ENCODE data around the gene LGI1.

Gene LGI1

GRCh38 chr10:93757801-93758507 lies at the start of gene LGI1:
Gene LGI1 (plus strand): TSS chr10:93757936. CDS start chr10:93758145, 209 bp downstream.
- Mint-ChIP-seq H3K9me3 (no peaks in the 10 kb centered on the region), H3K4me3 (no peak within 1 kb of the TSS), H3K27ac (no peak within 1 kb of the TSS), H3K4me1 (no peaks in the 10 kb centered on the region), H3K27me3 (peaks cover 32% of the 10 kb centered on the region), H3K36me3 (no peaks in the 10 kb centered on the region)
- DNase-seq: no peak
- CTCF ChIA-PET: no interaction called here

DNA sequence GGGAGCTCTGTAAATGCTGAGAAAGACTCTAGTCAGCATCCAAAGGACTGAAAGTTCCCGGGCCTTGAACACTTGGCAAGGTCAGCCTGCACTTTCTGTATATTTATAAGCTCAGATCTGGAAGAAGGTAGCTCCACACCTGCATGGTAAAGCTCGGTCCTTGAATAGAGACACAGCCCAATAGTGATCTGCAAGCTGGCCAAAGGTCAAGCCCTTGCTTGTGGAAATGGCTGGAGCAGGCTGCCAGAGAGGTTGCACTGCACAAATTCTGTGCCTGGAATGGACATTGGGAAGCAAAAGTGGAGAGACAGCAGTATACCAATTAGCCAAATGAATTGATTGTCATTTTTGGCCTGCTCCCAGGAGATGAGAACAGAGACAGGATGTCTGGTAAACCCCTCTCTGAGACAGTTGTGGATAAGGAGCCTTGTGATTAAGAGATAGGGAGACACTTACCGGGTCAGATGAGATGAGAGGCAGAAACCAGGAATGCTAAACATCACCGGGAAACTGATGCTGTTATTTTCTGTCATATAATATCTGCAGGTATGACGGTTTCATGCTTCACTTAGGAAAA lies 47.3 kb upstream of the LGI1 start:
- no peak for DNase-seq
- Mint-ChIP-seq H3K36me3 (no peaks in the 10 kb centered on the region), H3K4me3 (no peak overlapping the region), H3K27ac (no peak overlapping the region), H3K9me3 (no peaks in the 10 kb centered on the region), H3K27me3 (no peaks in the 10 kb centered on the region), H3K4me1 (peaks cover 10% of the 10 kb centered on the region)
- CTCF ChIA-PET: interaction anchor here (0.6 kb wide), 1 partner anchor 1451 kb away, joined by 4 read pairs; no protein-coding TSS in a partner anchor

DNA sequence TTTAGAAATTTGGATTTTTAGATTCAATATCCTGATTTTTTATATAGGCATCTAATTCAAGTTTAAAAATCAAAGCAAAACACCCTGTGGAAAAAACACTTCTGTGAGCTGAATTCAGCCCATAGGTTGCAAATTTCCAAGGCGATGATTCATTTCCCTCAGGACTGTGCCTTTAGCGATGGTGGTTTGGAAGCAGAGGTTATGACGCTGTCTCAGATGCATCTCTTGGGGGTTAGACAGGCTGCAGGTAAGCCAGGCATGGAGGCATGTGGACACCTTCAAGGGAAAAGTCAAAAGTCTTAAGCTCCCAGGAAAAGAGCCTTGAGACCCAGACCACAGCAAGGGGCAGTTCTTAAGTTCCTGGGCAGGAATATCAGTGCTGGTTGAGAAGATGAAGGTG lies 45.8 kb upstream of the LGI1 start:
- H3K27ac Mint-ChIP-seq: no peak overlapping the region
- DNase-seq: no peak
- no peaks in the 10 kb centered on the region for H3K36me3 Mint-ChIP-seq
- no peak overlapping the region for H3K4me3 Mint-ChIP-seq
- CTCF ChIA-PET: no interaction called here
- H3K27me3 Mint-ChIP-seq: no peaks in the 10 kb centered on the region
- H3K4me1 Mint-ChIP-seq: peaks cover 10% of the 10 kb centered on the region
- no peaks in the 10 kb centered on the region for H3K9me3 Mint-ChIP-seq

GRCh38 chr10:93712593-93712992 lies 45.1 kb upstream of the LGI1 start:
- Mint-ChIP-seq H3K36me3 (no peaks in the 10 kb centered on the region), H3K9me3 (no peaks in the 10 kb centered on the region), H3K4me3 (no peak overlapping the region), H3K4me1 (peaks cover 5% of the 10 kb centered on the region), H3K27me3 (peaks cover 2% of the 10 kb centered on the region), H3K27ac (no peak overlapping the region)
- DNase-seq: no peak
- CTCF ChIA-PET: interaction anchor here (1.0 kb wide), 1 partner anchor 15 kb away, joined by 3 read pairs; no protein-coding TSS in a partner anchor

DNA sequence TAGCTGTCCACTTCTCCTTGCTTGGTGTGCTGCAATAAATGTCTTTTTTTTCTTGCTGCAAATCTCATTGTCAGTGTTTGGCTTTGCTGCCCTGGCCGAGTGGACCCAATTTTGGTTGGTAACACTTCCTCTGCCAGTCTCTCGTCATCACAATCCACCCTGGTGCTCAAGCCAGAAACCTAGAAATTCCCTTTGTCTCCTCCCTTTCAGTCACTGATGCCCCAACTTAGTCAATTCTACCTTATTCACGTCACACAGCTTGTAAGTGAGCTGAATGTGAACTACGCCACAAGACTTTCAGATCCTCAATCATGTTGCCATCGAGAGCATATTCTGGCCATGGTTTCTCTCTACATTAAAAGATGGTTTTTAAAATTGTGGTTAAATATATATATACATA lies 42.4 kb upstream of the LGI1 start:
- no peak for DNase-seq
- Mint-ChIP-seq H3K4me1 (no peaks in the 10 kb centered on the region), H3K27ac (no peak overlapping the region), H3K27me3 (peaks cover 20% of the 10 kb centered on the region), H3K9me3 (no peaks in the 10 kb centered on the region), H3K36me3 (no peaks in the 10 kb centered on the region), H3K4me3 (no peak overlapping the region)
- CTCF ChIA-PET: no interaction called here

DNA sequence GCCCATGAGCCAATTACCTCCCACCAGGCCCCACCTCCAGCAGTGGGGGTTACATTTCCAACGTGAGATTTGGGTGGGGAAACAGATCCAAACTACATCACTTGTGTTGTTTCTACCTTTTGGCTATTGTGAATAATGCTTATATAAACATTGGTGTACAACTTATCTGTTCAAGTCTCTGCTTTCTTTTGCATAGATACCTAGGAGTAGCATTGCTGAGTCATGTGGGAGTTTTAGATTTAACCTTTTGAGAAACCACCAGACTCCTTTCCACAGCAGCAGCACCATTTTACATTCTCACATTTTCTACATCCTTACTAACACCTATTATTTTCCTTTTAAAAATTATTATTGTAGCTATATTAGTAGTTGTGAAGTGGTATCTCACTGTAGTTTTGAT lies 41.0 kb upstream of the LGI1 start:
- Mint-ChIP-seq H3K9me3 (no peaks in the 10 kb centered on the region), H3K4me3 (no peak overlapping the region), H3K36me3 (no peaks in the 10 kb centered on the region), H3K27ac (no peak overlapping the region), H3K27me3 (peaks cover 20% of the 10 kb centered on the region), H3K4me1 (no peaks in the 10 kb centered on the region)
- CTCF ChIA-PET: no interaction called here
- DNase-seq: no peak

- H3K4me3 Mint-ChIP-seq: no peak overlapping the region
- no peak for DNase-seq
- H3K27me3 Mint-ChIP-seq: peaks cover 24% of the 10 kb centered on the region
- CTCF ChIA-PET: interaction anchor here (1.2 kb wide), 1 partner anchor 14 kb away, joined by 5 read pairs; no protein-coding TSS in a partner anchor
- no peak overlapping the region for H3K27ac Mint-ChIP-seq
- H3K36me3 Mint-ChIP-seq: no peaks in the 10 kb centered on the region
- no peaks in the 10 kb centered on the region for H3K4me1 Mint-ChIP-seq
- no peaks in the 10 kb centered on the region for H3K9me3 Mint-ChIP-seq
Measured at GRCh38 chr10:93718937-93719725, 38.6 kb upstream of the LGI1 start.

DNA sequence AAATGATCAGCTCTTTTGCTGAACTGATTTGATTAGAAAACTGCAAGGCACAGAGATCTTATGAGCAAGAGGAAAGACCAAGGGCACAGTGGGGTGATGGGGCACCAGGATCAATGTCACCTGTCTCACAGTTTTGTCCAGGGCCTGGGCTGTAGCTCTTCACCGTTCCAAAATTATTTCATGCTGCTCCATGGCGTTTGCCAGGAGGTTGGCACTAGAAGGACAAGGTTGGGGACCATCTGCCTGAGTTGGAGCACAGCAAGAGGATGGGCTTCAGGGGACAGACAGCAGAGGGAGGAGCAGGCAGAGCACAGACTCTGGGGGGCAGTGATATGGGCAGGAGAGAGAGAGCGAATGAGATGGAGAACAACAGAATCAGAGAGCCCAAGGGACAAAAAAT lies 37.8 kb upstream of the LGI1 start:
- H3K9me3 Mint-ChIP-seq: no peaks in the 10 kb centered on the region
- peaks cover 28% of the 10 kb centered on the region for H3K27me3 Mint-ChIP-seq
- CTCF ChIA-PET: no interaction called here
- H3K4me3 Mint-ChIP-seq: no peak overlapping the region
- DNase-seq: no peak
- no peaks in the 10 kb centered on the region for H3K36me3 Mint-ChIP-seq
- H3K4me1 Mint-ChIP-seq: no peaks in the 10 kb centered on the region
- H3K27ac Mint-ChIP-seq: no peak overlapping the region

DNA sequence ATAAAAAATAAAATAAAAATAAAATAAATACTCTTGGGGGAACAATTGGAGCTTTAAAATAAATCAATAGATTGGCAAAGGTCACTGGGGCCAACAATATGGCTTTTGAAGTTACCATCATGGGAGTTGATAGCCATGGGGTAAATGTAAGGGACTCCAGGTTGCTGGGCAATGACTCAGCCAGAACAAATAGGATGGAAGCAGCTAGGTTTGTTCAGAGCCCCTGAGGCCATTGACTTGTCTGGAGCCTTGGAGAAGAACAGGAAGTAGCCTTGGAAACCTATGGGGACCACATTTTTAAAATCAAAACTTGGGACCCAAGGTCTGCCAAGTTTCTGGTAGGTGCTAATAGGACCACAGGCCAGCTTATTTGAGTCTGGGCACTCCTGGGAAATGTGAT lies 35.2 kb upstream of the LGI1 start:
- H3K27me3 Mint-ChIP-seq: peaks cover 31% of the 10 kb centered on the region

GRCh38 chr10:93723153-93723552 lies 34.6 kb upstream of the LGI1 start:
- Mint-ChIP-seq H3K4me1 (no peaks in the 10 kb centered on the region), H3K4me3 (no peak overlapping the region), H3K9me3 (no peaks in the 10 kb centered on the region), H3K27me3 (peaks cover 32% of the 10 kb centered on the region), H3K36me3 (no peaks in the 10 kb centered on the region), H3K27ac (no peak overlapping the region)
- no peak for DNase-seq
- CTCF ChIA-PET: no interaction called here

More for the DNA sequence above, 35.2 kb upstream of the LGI1 start:
- Mint-ChIP-seq H3K9me3 (no peaks in the 10 kb centered on the region), H3K4me1 (no peaks in the 10 kb centered on the region), H3K36me3 (no peaks in the 10 kb centered on the region), H3K27ac (no peak overlapping the region), H3K4me3 (no peak overlapping the region)
- CTCF ChIA-PET: no interaction called here
- no peak for DNase-seq

- Mint-ChIP-seq H3K27me3 (peaks cover 26% of the 10 kb centered on the region), H3K36me3 (no peaks in the 10 kb centered on the region), H3K9me3 (no peaks in the 10 kb centered on the region), H3K4me3 (no peak overlapping the region), H3K4me1 (no peaks in the 10 kb centered on the region), H3K27ac (no peak overlapping the region)
- CTCF ChIA-PET: no interaction called here
- DNase-seq: no peak
Measured at GRCh38 chr10:93726024-93726423, 31.7 kb upstream of the LGI1 start.

GRCh38 chr10:93741367-93741766 lies 16.4 kb upstream of the LGI1 start:
- no peak for DNase-seq
- no peak overlapping the region for H3K4me3 Mint-ChIP-seq
- no peaks in the 10 kb centered on the region for H3K9me3 Mint-ChIP-seq
- CTCF ChIA-PET: no interaction called here
- no peak overlapping the region for H3K27ac Mint-ChIP-seq
- no peaks in the 10 kb centered on the region for H3K36me3 Mint-ChIP-seq
- no peaks in the 10 kb centered on the region for H3K4me1 Mint-ChIP-seq
- H3K27me3 Mint-ChIP-seq: peaks cover 6% of the 10 kb centered on the region

DNA sequence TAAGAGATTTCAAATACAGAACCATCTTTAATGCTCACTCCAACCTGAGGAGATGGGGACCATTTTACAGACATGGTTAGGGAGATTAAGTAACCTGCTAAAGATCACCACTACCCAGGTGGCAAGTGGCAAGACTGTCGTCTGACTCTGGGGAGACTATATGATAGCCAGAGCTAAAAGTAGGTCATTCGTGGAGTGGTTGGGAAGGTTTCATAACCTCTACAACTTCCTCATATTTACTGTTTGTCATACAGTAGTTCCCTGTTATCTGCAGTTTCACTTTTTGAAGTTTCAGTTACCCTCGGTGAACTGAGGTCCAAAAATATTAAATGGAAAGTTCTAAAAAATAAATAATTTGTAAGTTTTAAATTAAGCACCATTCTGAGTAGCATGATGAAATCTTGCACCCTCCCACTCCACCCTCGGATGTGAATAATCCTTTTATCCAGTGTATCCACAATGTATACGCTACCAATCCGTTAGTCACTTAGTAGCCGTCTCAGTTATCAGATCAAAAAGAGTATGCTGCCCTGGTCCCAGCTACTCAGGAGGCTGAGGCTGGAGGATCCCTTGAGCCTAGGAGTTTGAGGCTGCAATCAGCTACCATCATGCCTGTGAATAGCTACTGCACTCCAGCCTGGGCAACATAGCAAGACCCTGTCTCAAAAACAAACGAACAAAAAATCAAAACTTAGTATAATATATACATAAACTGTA lies 14.9 kb upstream of the LGI1 start:
- H3K4me3 Mint-ChIP-seq: no peak overlapping the region
- no peaks in the 10 kb centered on the region for H3K27me3 Mint-ChIP-seq
- H3K9me3 Mint-ChIP-seq: no peaks in the 10 kb centered on the region
- no peak for DNase-seq
- H3K27ac Mint-ChIP-seq: no peak overlapping the region
- H3K4me1 Mint-ChIP-seq: no peaks in the 10 kb centered on the region
- CTCF ChIA-PET: no interaction called here
- no peaks in the 10 kb centered on the region for H3K36me3 Mint-ChIP-seq

DNA sequence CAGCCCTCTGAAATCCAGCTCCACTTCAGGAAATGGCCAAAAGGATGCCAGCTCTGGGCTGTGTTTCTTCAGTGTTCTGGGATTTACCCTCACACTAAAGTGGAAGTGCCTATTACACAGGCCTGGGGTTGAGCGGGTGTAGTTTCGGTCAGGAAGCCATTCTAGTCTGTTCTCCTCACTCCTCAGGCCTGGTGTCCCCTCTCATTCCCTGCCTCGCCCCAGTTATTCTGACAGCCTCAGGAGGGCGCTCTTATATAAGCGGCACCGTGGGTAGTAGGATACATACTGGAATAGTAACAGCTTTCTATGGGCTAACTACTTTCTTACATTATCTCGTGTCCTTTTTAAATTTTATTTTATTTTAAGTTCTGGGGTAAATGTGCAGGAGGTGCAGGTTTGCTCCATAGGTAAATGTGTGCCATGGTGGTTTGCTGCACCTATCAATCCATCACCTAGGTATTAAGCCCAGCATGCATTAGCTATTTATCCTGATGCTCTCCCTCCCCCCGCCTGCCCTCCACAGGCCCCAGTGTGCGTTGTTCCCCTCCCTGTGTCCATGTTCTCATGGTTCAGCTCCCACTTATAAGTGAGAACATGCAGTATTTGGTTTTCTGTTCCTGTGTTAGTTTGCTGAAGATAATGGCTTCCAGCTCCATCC lies 12.2 kb upstream of the LGI1 start:
- CTCF ChIA-PET: interaction anchor here (0.9 to 1.8 kb wide), 3 partner anchors 14 to 176 kb away, joined by 4 read pairs; no protein-coding TSS in a partner anchor

More for the DNA sequence above, 12.2 kb upstream of the LGI1 start:
- Mint-ChIP-seq H3K36me3 (no peaks in the 10 kb centered on the region), H3K27ac (no peak overlapping the region), H3K4me1 (no peaks in the 10 kb centered on the region), H3K27me3 (no peaks in the 10 kb centered on the region), H3K4me3 (no peak overlapping the region), H3K9me3 (no peaks in the 10 kb centered on the region)
- DNase-seq: no peak
